HPDE6-E6E7 (cell line): ENCODE measurements around the gene SLC4A8.

ENCODE experiments used
- DNase-seq: peaks from one replicate; pipeline ENCODE4 v3.0.0; 2011; ENCODE audit warnings: missing footprints; ENCODE audit errors: extremely low spot score

The SLC4A8 gene

GRCh38 chr12:51424662-51425539 is at the start of gene SLC4A8:
SLC4A8 (plus strand) TSS chr12:51424831; CDS start chr12:51424988, 157 bp downstream.
- DNase-seq: peak; percentile 62

GRCh38 chr12:51374856-51375255 is 49.8 kb upstream of the SLC4A8 start:
- no peak for DNase-seq

- DNase-seq: no peak
These were observed 47.3 kb upstream of the SLC4A8 start for GRCh38 chr12:51377099-51377984.

GRCh38 chr12:51378749-51379148 is 45.9 kb upstream of the SLC4A8 start:
- no peak for DNase-seq

DNA sequence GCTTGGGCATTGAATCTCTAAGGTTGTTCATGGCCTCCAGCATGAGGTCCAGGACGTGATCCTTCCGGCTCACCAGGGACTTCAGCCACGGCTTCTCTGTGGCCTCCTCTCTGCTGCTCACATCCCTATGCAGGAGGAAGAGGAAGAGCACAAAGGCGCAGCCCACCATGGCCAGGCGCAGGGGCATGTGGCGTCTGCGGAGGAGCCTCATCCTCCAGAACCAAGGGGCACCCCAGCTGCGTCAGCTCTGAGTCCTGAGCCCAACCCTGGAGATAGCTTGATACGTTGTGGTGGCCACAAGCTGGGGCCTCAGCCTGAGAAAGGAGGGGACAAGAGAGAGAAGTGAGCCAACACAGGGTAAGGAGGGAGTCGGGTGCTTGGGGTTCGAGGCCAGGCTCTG is 45.1 kb upstream of the SLC4A8 start:
- DNase-seq: no peak

DNA sequence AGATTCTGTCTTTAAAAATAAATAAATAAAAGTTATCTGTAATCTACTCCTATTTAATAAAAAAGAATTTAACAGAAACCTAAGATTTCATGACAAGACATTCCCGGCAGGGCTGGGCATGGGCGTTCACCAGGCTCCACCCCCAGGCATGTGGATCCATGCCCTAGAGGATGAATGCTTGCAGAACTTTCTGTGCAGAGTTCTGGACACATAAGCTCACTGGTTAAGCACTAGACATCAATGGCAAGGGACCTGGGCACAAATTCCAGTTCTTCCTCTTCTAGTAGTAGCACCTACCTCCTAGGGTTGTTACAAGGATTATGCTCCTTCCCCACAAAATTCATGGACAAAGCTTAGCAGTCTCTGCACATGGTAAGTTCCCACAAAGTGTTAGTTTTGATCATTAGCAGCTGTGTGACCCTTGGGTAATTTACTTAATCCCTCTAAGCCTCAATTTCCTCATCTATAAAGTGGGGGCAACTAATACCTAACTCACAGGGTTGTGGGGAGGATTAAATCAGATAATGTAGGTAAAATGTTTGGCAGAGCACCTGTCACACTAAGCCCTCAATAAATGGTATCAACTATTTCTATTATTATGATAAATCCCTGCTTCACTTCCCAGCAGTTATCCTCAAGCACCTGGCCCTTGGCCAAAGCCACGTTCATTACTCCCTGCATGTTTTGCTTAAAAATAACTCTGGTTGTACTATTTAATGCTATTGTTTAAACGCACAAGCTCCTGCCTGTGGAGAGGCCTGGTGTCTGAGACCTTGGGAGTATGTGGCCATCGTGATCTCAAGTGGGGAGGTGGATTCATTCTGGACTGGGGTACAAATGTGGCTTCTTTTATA is 43.2 kb upstream of the SLC4A8 start:
- no peak for DNase-seq

- no peak for DNase-seq
These were observed 42.5 kb upstream of the SLC4A8 start for GRCh38 chr12:51382173-51382572.

DNA sequence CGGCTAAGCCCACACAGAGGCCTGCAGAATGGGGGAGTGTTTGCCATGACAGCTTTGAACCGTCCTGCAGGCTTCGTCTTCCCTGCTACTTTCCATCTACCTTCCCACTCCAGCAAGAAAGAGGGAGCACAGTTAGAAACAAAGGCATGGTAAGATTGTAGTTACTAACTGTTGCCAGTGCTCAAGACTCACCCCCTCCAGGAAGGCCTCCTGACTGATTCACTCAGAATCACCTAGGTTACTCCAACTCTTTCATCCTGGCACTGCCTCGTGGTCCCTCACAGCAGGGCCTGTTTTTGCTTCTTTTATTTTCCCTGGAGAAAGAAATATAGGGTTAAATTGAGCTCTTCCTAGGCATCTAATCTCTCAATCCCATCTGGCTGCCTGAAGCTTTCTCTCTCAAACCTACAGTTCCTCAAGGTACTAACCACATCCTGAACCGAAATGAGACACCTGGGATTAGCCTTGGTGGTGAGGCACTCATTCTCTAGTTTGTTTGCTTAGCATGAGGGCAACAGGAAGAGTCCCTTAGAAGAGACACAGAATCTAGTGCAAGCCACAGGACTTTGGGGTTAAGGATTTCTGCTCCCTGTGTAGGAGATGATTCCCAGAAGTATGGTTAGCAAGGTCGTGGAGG is 41.2 kb upstream of the SLC4A8 start:
- no peak for DNase-seq

GRCh38 chr12:51386351-51386750 is 38.3 kb upstream of the SLC4A8 start:
- no peak for DNase-seq

DNA sequence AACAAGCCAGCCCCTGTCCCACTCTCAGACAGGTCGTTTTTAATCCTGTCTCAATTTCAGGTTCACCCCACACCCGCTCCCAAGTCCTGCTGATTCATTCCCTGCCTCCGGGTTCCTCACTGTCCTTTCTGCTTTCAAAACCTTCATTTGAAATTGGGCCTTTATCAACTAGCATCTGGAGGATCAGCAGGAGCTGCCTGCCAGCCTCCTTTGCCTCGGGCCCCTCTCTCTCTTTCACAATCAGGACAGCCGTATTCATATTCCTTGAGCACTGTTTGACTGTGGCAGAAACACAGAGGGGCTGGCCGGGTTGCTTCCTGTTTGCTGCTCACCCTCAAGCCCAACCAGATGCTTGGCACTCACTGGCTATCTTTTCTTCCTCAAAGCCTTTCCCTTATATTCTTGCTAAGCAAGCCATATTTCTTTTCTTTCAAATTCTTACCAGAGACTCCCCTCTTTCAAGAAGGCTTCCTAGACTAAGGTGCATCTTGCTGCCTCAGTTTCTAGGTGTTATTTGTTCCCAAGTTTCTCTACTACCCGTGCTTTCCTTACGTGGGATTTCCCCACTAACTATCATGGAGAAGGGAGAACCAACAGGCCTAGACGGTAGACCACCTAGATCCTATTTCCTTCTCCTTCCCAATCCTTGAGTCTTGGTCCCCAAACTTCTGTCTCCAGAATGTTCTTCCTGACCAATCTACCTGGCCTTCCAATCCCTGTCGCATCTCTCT is 36.4 kb upstream of the SLC4A8 start:
- peak; percentile 31 for DNase-seq

DNA sequence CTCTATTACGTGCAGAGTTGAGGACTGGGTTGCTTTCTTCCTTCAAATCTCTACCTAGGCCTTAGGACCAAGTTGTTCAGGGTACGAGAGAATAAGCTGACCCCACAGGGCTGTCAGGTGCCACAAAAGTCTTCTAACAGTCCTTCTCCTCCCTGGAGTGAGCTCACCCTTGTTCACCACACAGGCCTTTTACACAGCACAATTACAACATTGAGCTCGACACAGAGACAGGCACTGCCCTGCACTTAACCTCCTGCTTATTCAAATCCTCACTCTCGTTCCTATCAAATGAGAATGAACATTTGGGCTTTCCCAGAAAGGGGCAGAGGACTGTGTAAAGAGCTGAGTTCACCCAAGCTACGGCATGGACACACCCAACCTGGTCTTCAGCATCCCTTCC is 35.8 kb upstream of the SLC4A8 start:
- DNase-seq: no peak

GRCh38 chr12:51389302-51389999 is 35.2 kb upstream of the SLC4A8 start:
- DNase-seq: no peak

- no peak for DNase-seq
These were observed 34.2 kb upstream of the SLC4A8 start for GRCh38 chr12:51390457-51390856.

GRCh38 chr12:51390891-51391282 is 33.7 kb upstream of the SLC4A8 start:
- DNase-seq: no peak

- peak; percentile 45 for DNase-seq
These were observed 33.1 kb upstream of the SLC4A8 start, which contains the start of gene GALNT6 for GRCh38 chr12:51391283-51392123. GALNT6 (minus strand) TSS chr12:51391406; CDS start chr12:51379781, 11,625 bp downstream.

DNA sequence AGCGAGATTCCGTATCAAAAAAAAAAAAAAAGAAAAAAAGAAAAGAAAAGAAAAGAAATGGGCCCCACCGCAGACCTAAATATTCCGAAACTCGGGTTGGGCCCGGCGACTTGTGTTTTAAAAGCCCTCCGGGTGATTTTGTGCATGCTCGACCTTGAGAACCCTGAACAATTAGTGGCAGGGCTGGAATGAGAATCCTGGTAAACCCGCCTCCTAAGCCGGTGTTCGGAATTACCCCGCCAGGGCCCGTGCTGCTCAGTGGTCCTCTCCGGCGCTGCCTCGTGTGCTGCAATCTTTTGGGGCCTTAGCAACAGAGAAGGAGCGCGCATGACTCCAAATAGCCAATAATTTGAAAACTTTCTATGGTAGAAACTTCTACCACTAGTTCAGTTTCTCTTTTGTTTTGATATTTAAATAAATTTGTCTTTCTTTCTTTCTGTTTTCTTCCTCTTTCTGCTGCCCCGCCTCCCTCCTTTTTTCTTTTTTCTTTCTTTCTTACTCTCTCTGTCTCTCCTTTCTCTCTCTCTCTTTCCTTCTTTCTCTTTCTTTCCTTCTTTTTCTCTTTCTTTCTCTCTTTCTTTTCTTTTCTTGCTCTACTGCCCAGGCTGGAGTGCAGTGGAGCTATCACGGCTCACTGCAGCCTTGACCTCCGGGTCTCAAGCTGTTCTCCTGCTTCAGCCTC is 31.9 kb upstream of the SLC4A8 start:
- DNase-seq: no peak

- peak; percentile 74 for DNase-seq
These were observed 30.7 kb upstream of the SLC4A8 start for GRCh38 chr12:51393676-51394545.
